ENCODE results near the gene PPFIBP2. TPM values are rescaled to one million over a fixed set of nuclear protein-coding genes. Genes with fewer than 3 reads are reported as not detected.

Gene PPFIBP2
- total RNA-seq, 1 donor from 2014 or later, result 1.8 TPM

DNA sequence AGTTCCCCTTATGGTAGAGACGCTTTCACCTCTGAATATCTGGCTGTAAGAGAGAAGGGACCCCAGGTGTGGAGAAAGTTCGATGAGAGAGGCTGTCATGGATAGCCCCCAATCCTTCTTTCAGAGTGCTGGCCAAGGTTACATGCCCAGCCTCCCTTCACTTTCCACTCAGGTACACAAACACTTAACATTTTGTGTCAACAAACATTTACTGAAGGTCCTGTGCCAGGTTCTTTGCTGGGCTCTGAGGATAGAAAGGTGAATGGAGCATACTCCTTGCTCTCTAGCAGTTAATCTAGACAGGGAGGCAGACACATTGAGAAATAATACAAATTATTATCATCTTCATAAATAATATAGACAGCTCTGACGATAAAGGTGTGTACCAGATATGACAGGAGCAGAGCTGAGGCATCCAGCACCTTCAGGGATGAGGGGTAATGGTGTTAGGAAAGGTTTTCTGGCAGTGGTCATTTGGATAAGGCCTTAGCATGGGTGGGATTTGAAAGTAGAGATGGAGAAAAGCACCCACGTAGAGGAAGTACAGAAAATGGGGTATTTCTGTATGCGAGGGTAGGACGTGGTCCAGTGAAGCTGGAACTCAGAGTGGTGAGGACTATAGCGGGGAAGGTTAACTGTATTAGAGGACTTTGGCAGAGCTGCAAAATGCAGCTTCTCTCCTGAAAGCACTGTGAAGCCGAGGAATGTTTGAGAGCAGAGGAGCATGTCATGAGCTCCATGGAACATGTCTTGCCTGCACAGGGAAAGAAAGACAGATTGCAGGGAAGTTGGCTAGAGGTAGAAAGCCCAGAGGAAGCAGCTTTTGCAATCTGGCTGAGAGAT is 19.6 kb downstream of the PPFIBP2 start:
- DNase-seq (ENCODE audit: low read depth) (no peak), FAIRE-seq (no peak)
- Mint-ChIP-seq H3K27ac (ENCODE audit: unreplicated experiment) (no peak overlapping the region), H3K27me3 (ENCODE audit: low read depth, unreplicated experiment) (peaks cover 30% of the 10 kb centered on the region), H3K36me3 (ENCODE audit: low read depth, unreplicated experiment) (peaks cover 2% of the 10 kb centered on the region), H3K4me3 (ENCODE audit: unreplicated experiment) (no peak overlapping the region), H3K4me1 (ENCODE audit: low read depth, unreplicated experiment) (no peaks in the 10 kb centered on the region), H3K9me3 (ENCODE audit: unreplicated experiment) (no peaks in the 10 kb centered on the region)
- no peaks in the 10 kb centered on the region for H3K36me3 ChIP-seq (ENCODE audit: insufficient read depth, low read length)
- no peaks in the 10 kb centered on the region for H4K20me1 ChIP-seq (ENCODE audit: insufficient read depth, low read length)
- H3K9me3 ChIP-seq (ENCODE audit: insufficient read depth, low read depth, low read length), result no peaks in the 10 kb centered on the region
- H3K4me2 ChIP-seq (ENCODE audit: low read length), result no peak overlapping the region
- H3K79me2 ChIP-seq (ENCODE audit: insufficient read depth, low read length), result no peaks in the 10 kb centered on the region
- H3K4me1 ChIP-seq (ENCODE audit: insufficient read depth, low read length), result no peaks in the 10 kb centered on the region
- no peaks in the 10 kb centered on the region for H3K27me3 ChIP-seq (ENCODE audit: insufficient read depth, low read length)
- no peak overlapping the region for H3K4me3 ChIP-seq (ENCODE audit: insufficient read depth, low read depth, low read length)
- H3K27ac ChIP-seq (ENCODE audit: low read depth, low read length), result no peak overlapping the region
- H2AFZ ChIP-seq (ENCODE audit: low read depth, low read length), result no peak overlapping the region
- no peak overlapping the region for H3K9ac ChIP-seq (ENCODE audit: low read length)
- TF ChIP-seq, protein P1, sequence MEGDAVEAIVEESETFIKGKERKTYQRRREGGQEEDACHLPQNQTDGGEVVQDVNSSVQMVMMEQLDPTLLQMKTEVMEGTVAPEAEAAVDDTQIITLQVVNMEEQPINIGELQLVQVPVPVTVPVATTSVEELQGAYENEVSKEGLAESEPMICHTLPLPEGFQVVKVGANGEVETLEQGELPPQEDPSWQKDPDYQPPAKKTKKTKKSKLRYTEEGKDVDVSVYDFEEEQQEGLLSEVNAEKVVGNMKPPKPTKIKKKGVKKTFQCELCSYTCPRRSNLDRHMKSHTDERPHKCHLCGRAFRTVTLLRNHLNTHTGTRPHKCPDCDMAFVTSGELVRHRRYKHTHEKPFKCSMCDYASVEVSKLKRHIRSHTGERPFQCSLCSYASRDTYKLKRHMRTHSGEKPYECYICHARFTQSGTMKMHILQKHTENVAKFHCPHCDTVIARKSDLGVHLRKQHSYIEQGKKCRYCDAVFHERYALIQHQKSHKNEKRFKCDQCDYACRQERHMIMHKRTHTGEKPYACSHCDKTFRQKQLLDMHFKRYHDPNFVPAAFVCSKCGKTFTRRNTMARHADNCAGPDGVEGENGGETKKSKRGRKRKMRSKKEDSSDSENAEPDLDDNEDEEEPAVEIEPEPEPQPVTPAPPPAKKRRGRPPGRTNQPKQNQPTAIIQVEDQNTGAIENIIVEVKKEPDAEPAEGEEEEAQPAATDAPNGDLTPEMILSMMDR (IDR thresholded peaks at IDR 0.05; ENCODE audit: insufficient read depth, low read depth, low read length), result no peak
- TF ChIP-seq EZH2 (IDR thresholded peaks at IDR 0.05; ENCODE audit: insufficient read depth, low read length), result no peak

DNA sequence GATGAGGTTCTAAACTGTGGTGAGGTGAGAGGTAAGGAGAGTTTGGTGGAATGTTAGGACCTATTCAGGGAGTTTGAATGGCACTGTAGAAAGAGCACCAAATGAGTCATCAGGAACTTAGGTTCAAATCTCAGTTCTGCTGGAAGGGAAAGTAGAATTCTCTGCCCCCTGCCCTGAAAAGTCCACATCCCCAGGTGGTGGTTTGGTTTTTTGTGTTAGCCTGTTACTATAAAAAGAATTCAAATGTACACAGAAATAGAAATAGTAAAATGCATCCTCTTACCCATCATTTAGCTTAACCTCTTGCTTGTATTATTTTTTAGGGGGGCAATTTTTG is 20.2 kb downstream of the PPFIBP2 start:
- Histone ChIP-seq H3K27me3 (ENCODE audit: insufficient read depth, low read length) (no peaks in the 10 kb centered on the region), H3K27ac (ENCODE audit: low read depth, low read length) (no peak overlapping the region), H3K9ac (ENCODE audit: low read length) (no peak overlapping the region), H3K4me3 (ENCODE audit: insufficient read depth, low read depth, low read length) (no peak overlapping the region), H2AFZ (ENCODE audit: low read depth, low read length) (no peak overlapping the region), H3K4me1 (ENCODE audit: insufficient read depth, low read length) (no peaks in the 10 kb centered on the region), H4K20me1 (ENCODE audit: insufficient read depth, low read length) (no peaks in the 10 kb centered on the region), H3K36me3 (ENCODE audit: insufficient read depth, low read length) (no peaks in the 10 kb centered on the region), H3K79me2 (ENCODE audit: insufficient read depth, low read length) (no peaks in the 10 kb centered on the region), H3K4me2 (ENCODE audit: low read length) (no peak overlapping the region), H3K9me3 (ENCODE audit: insufficient read depth, low read depth, low read length) (no peaks in the 10 kb centered on the region)
- DNase-seq (ENCODE audit: low read depth), result no peak
- peaks cover 2% of the 10 kb centered on the region for H3K36me3 Mint-ChIP-seq (ENCODE audit: low read depth, unreplicated experiment)
- H3K9me3 Mint-ChIP-seq (ENCODE audit: unreplicated experiment), result no peaks in the 10 kb centered on the region
- FAIRE-seq, result no peak
- peaks cover 33% of the 10 kb centered on the region for H3K27me3 Mint-ChIP-seq (ENCODE audit: low read depth, unreplicated experiment)
- H3K4me1 Mint-ChIP-seq (ENCODE audit: low read depth, unreplicated experiment), result no peaks in the 10 kb centered on the region
- H3K4me3 Mint-ChIP-seq (ENCODE audit: unreplicated experiment), result no peak overlapping the region
- H3K27ac Mint-ChIP-seq (ENCODE audit: unreplicated experiment), result no peak overlapping the region
- TF ChIP-seq, protein P1 (IDR thresholded peaks at IDR 0.05; ENCODE audit: insufficient read depth, low read depth, low read length), result no peak
- TF ChIP-seq EZH2 (IDR thresholded peaks at IDR 0.05; ENCODE audit: insufficient read depth, low read length), result no peak

DNA sequence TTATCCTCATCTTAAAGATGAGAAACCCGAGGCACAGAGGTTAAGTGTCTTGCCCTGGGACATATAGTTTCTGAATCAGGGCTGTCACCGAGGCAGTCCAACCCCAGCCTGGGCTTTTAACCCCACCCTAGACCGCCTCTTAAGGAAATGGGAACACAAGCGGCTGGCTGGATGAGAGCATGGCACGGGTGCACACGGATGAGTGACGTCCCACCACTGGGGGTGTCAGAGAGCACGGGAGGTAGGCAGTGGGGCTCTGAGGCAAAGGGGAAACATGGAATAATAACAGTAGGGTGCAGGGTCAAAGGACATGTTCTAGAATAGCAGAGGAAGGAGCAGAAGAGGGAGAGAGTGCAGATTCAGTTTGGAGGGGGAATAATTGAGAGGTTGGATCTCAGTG is 22.3 kb downstream of the PPFIBP2 start:
- no peak overlapping the region for H3K4me2 ChIP-seq (ENCODE audit: low read length)
- no peak overlapping the region for H3K4me3 Mint-ChIP-seq (ENCODE audit: unreplicated experiment)
- H3K27ac Mint-ChIP-seq (ENCODE audit: unreplicated experiment), result no peak overlapping the region
- H3K27me3 Mint-ChIP-seq (ENCODE audit: low read depth, unreplicated experiment), result peaks cover 50% of the 10 kb centered on the region
- no peaks in the 10 kb centered on the region for H3K4me1 ChIP-seq (ENCODE audit: insufficient read depth, low read length)
- no peaks in the 10 kb centered on the region for H3K36me3 ChIP-seq (ENCODE audit: insufficient read depth, low read length)
- DNase-seq (ENCODE audit: low read depth), result no peak
- no peaks in the 10 kb centered on the region for H3K27me3 ChIP-seq (ENCODE audit: insufficient read depth, low read length)
- TF ChIP-seq, protein P1 (IDR thresholded peaks at IDR 0.05; ENCODE audit: insufficient read depth, low read depth, low read length), result no peak
- TF ChIP-seq EZH2 (IDR thresholded peaks at IDR 0.05; ENCODE audit: insufficient read depth, low read length), result no peak
- no peak for FAIRE-seq
- H3K36me3 Mint-ChIP-seq (ENCODE audit: low read depth, unreplicated experiment), result peaks cover 2% of the 10 kb centered on the region
- no peaks in the 10 kb centered on the region for H4K20me1 ChIP-seq (ENCODE audit: insufficient read depth, low read length)
- no peaks in the 10 kb centered on the region for H3K9me3 ChIP-seq (ENCODE audit: insufficient read depth, low read depth, low read length)
- no peaks in the 10 kb centered on the region for H3K4me1 Mint-ChIP-seq (ENCODE audit: low read depth, unreplicated experiment)
- H2AFZ ChIP-seq (ENCODE audit: low read depth, low read length), result no peak overlapping the region
- H3K27ac ChIP-seq (ENCODE audit: low read depth, low read length), result no peak overlapping the region
- no peak overlapping the region for H3K9ac ChIP-seq (ENCODE audit: low read length)
- no peak overlapping the region for H3K4me3 ChIP-seq (ENCODE audit: insufficient read depth, low read depth, low read length)
- H3K9me3 Mint-ChIP-seq (ENCODE audit: unreplicated experiment), result no peaks in the 10 kb centered on the region
- no peaks in the 10 kb centered on the region for H3K79me2 ChIP-seq (ENCODE audit: insufficient read depth, low read length)
